ENCODE measurements around the gene ACAA2.
"Not testable (repeated sequence)": the region's sequence is repeated elsewhere in the genome, so short reads cannot be mapped to it uniquely, and the experiment has no call there.

The ACAA2 gene

GRCh38 chr18:49843778-49844625, 30.7 kb upstream of the ACAA2 start:
- DNase-seq: no peak

GRCh38 chr18:49843131-49843530, 29.8 kb upstream of the ACAA2 start:
- DNase-seq: no peak

GRCh38 chr18:49842656-49843055, 29.3 kb upstream of the ACAA2 start:
- DNase-seq: no peak

- DNase-seq: no peak
These were observed 28.2 kb upstream of the ACAA2 start for GRCh38 chr18:49841236-49842217.

- no peak for DNase-seq
These were observed 25.7 kb upstream of the ACAA2 start for GRCh38 chr18:49839012-49839411.

- DNase-seq: no peak
These were observed 25.0 kb upstream of the ACAA2 start for GRCh38 chr18:49838381-49838780.

- no peak for DNase-seq
These were observed 24.6 kb upstream of the ACAA2 start for GRCh38 chr18:49837889-49838288.

GRCh38 chr18:49837316-49837835, 24.0 kb upstream of the ACAA2 start:
- not testable (repeated sequence) for DNase-seq

- no peak for DNase-seq
These were observed 22.1 kb upstream of the ACAA2 start for GRCh38 chr18:49835405-49835804.

GRCh38 chr18:49834258-49834657, 20.9 kb upstream of the ACAA2 start:
- no peak for DNase-seq

GRCh38 chr18:49833814-49834213, 20.5 kb upstream of the ACAA2 start:
- no peak for DNase-seq

GRCh38 chr18:49832221-49832647, 18.9 kb upstream of the ACAA2 start:
- DNase-seq: no peak

- DNase-seq: no peak
These were observed 14.7 kb upstream of the ACAA2 start for GRCh38 chr18:49827996-49828395.

- DNase-seq: peak; percentile 50
These were observed 6.7 kb upstream of the ACAA2 start for GRCh38 chr18:49819823-49820671.

- DNase-seq: no peak
These were observed 5.8 kb upstream of the ACAA2 start for GRCh38 chr18:49819071-49819662.

- no peak for DNase-seq
These were observed 4.6 kb upstream of the ACAA2 start for GRCh38 chr18:49817947-49818346.

GRCh38 chr18:49815927-49816326, 2.6 kb upstream of the ACAA2 start:
- DNase-seq: no peak

- DNase-seq: peak; percentile 69
These were observed 790 bp upstream of the ACAA2 start for GRCh38 chr18:49814147-49814499.

GRCh38 chr18:49813069-49813318, 339 bp downstream of the ACAA2 start:
- no peak for DNase-seq

GRCh38 chr18:49812286-49813068, 856 bp downstream of the ACAA2 start:
- DNase-seq: no peak

GRCh38 chr18:49811151-49811938, 2.0 kb downstream of the ACAA2 start:
- no peak for DNase-seq

Data from stimulated activated CD4-positive, alpha-beta T cell treated with anti-CD3 and anti-CD28 coated beads, Interleukin-15, amount 100 ng/mL, for 24 hours (primary cell).